Ovary (tissue), 9 donors: ENCODE measurements around the gene CRMP1. TPM values are rescaled to one million over a fixed set of nuclear protein-coding genes. Genes with fewer than 3 reads are reported as not detected.

ENCODE experiments used
- DNase-seq, 5 donors: peaks; one replicate each; pipeline ENCODE4 v3.0.0-alpha.2; 2019 to 2020
- H3K27ac ChIP-seq, 2 donors: fragments of 200-600 bp; one replicate each; pipeline versions ENCODE4 v1.5.1 to v1.8.0; 2019 to 2022
- H3K27me3 ChIP-seq: fragments of 200-600 bp; one replicate; pipeline ENCODE4 v1.8.0; 2022
- H3K36me3 ChIP-seq: fragments of 200-600 bp; sonication (generic); one replicate; pipeline ENCODE4 v1.5.1; 2019
- H3K4me1 ChIP-seq: one replicate; pipeline ENCODE4 v1.8.1; 2013; ENCODE audit warnings: mild to moderate bottlenecking, moderate library complexity; ENCODE audit not compliant: insufficient read depth
- H3K4me3 ChIP-seq: fragments of 200-600 bp; sonication (generic); one replicate; pipeline ENCODE4 v1.5.1; 2017
- H3K9me3 ChIP-seq, 2 donors: fragments of 200-600 bp in 1 of 2; sonication (generic) in 1 of 2; one replicate each; pipeline versions ENCODE4 v1.5.1 to v1.8.1; 2013 to 2019; ENCODE audit warnings: mild to moderate bottlenecking in 1 of 2, moderate library complexity in 1 of 2
- CTCF ChIP-seq, 3 donors: fragments of 450-650 bp in 2 of 3; fragments of 200-600 bp in 1 of 3; IDR thresholded peaks; one replicate each; pipeline versions ENCODE4 v1.5.1 to v1.8.0; 2016 to 2022; ENCODE audit warnings: antibody characterized with exemption in 3 of 3, mild to moderate bottlenecking in 1 of 3
- EP300 ChIP-seq: sonication (generic); formaldehyde crosslinking; IDR thresholded peaks from one replicate; pipeline ENCODE4 v1.6.1; 2017; ENCODE audit warnings: antibody characterized with exemption
- POLR2A ChIP-seq: fragments of 450-650 bp; IDR thresholded peaks from one replicate; pipeline ENCODE4 v1.6.1; 2017; ENCODE audit warnings: antibody characterized with exemption, mild to moderate bottlenecking, moderate library complexity
- WGBS, 3 donors: extraction: QIAGEN DNeasy Blood & Tissue Kit in 1 of 3; methylation state at CpG; one replicate each; pipeline versions ENCODE4 v1.1.5 to v1.1.7; 2013 to 2017; 5-methylcytosine and 5-hydroxymethylcytosine counted together
- intact Hi-C, 4 donors: fragments of 100-400 bp; cut with DNase I; formaldehyde crosslinking; loops; one replicate each; pipeline versions ENCODE4 v1.11.0 to v1.15.1; 2022 to 2023
- polyA plus RNA-seq, 2 donors: library from polyadenylated mRNA; stranded (reverse); fragments of 200-250 nt in 1 of 2; fragments of 350-450 nt in 1 of 2; fragmentation: Illumina TruSeq in 1 of 2; extraction: RNeasy Lipid Tissue Mini Kit (QIAGEN cat#74804) in 1 of 2; gene quantifications; one replicate each; pipeline ENCODE4 v1.2.3, GENCODE V29; 2013 to 2014
- total RNA-seq, 7 donors: library from RNA; depleted of rRNA in 2 of 7; stranded (reverse); fragments of >200 nt in 2 of 7; fragmentation: NEBNext Ultra II Directional in 3 of 7; extraction: Animal tissue kit (Norgen Biotek cat#: 25700) in 3 of 7; gene quantifications; one replicate each; pipeline versions ENCODE4 v1.1.0 to v1.2.4, GENCODE V29; 2016 to 2023
- donor health status: DM: no; HTN: no; CAD: no; lungs with moderate emphysema.
- donor health status: DM: no; HTN: no; CAD: no.
- donor health status: Bipolar disorder and iron deficiency.
- donor health status: DM: yes; HTN: yes; CAD: no.
- donor health status: DM: no; HTN: no; CAD: no.
- donor health status: DM: yes; HTN: yes; CAD: no.

CRMP1 gene
- total and polyA plus RNA-seq, 9 donors, result 1.2 to 5.5 (median 4.2) TPM

GRCh38 chr4:5882947-5883346 is 9.9 kb downstream of the CRMP1 start:
- Histone ChIP-seq H3K9me3 (no peaks in the 10 kb centered on the region), H3K4me3 (no peak overlapping the region), H3K27ac (no peak overlapping the region), H3K4me1 (peaks cover 4% of the 10 kb centered on the region), H3K36me3 (no peaks in the 10 kb centered on the region), H3K27me3 (no peaks in the 10 kb centered on the region)
- 87 to 91% (median 88%) methylated on average over 3 of the region's 3 CpGs for WGBS, 3 donors
- no peak for TF ChIP-seq POLR2A
- intact Hi-C loops, result no loop called here
- no peak for DNase-seq

GRCh38 chr4:5881340-5881739 is 11.5 kb downstream of the CRMP1 start:
- TF ChIP-seq CTCF (IDR thresholded peaks at IDR 0.05) (no peak), POLR2A (no peak), EP300 (no peak)
- Histone ChIP-seq H3K4me3 (no peak overlapping the region), H3K4me1 (no peaks in the 10 kb centered on the region), H3K9me3 (no peaks in the 10 kb centered on the region), H3K27ac (no peak overlapping the region), H3K27me3 (no peaks in the 10 kb centered on the region), H3K36me3 (no peaks in the 10 kb centered on the region)
- DNase-seq, result no peak
- intact Hi-C loops, result no loop called here
- 13 to 20% (median 20%) methylated on average over 4 of the region's 4 CpGs for WGBS, 3 donors

- no peak overlapping the region for H3K27ac ChIP-seq
- WGBS, 3 donors, result 81 to 83% (median 82%) methylated on average over 6 of the region's 6 CpGs
- H3K9me3 ChIP-seq, result no peaks in the 10 kb centered on the region
- no peaks in the 10 kb centered on the region for H3K4me1 ChIP-seq
- H3K27me3 ChIP-seq, result no peaks in the 10 kb centered on the region
- intact Hi-C loops, result no loop called here
- H3K36me3 ChIP-seq, result no peaks in the 10 kb centered on the region
- no peak for DNase-seq
- TF ChIP-seq POLR2A, result no peak
- no peak for TF ChIP-seq CTCF (IDR thresholded peaks at IDR 0.05)
- no peak for TF ChIP-seq EP300
- no peak overlapping the region for H3K4me3 ChIP-seq
These were observed 14.5 kb downstream of the CRMP1 start for GRCh38 chr4:5878359-5878758.

GRCh38 chr4:5877392-5877791 is 15.5 kb downstream of the CRMP1 start:
- no peak for DNase-seq
- intact Hi-C loops, result no loop called here
- Histone ChIP-seq H3K4me3 (no peak overlapping the region), H3K36me3 (no peaks in the 10 kb centered on the region), H3K9me3 (no peaks in the 10 kb centered on the region), H3K4me1 (no peaks in the 10 kb centered on the region), H3K27me3 (no peaks in the 10 kb centered on the region), H3K27ac (no peak overlapping the region)
- 86 to 88% (median 88%) methylated on average over 9 of the region's 9 CpGs for WGBS, 3 donors
- no peak for TF ChIP-seq CTCF (IDR thresholded peaks at IDR 0.05)
- TF ChIP-seq EP300, result no peak
- no peak for TF ChIP-seq POLR2A

GRCh38 chr4:5874811-5875449 is 18.0 kb downstream of the CRMP1 start:
- TF ChIP-seq POLR2A, result no peak
- no peak for TF ChIP-seq EP300
- no peak for TF ChIP-seq CTCF (IDR thresholded peaks at IDR 0.05)

More at GRCh38 chr4:5874811-5875449, 18.0 kb downstream of the CRMP1 start:
- no peak overlapping the region for H3K27ac ChIP-seq
- peaks cover 2% of the 10 kb centered on the region for H3K4me1 ChIP-seq
- DNase-seq, result no peak
- 14 to 16% (median 16%) methylated on average over 6 of the region's 6 CpGs for WGBS, 3 donors
- no peak overlapping the region for H3K4me3 ChIP-seq
- H3K9me3 ChIP-seq, result no peaks in the 10 kb centered on the region
- intact Hi-C loops, result no loop called here
- no peaks in the 10 kb centered on the region for H3K27me3 ChIP-seq
- no peaks in the 10 kb centered on the region for H3K36me3 ChIP-seq
